C4-2B (cell line): ENCODE data around the gene SLC9A4.

Source experiments
- ZFX ChIP-seq: fragments of 450-650 bp; IDR thresholded peaks from 2 replicates; pipeline ENCODE4 v1.6.1; 2017
- TF ChIP-seq, protein P1 (sequence below): fragments of 450-650 bp; conservative IDR thresholded peaks from 2 replicates; pipeline ENCODE4 v1.5.1; 2017; ENCODE audit warnings: mild to moderate bottlenecking

DNA sequence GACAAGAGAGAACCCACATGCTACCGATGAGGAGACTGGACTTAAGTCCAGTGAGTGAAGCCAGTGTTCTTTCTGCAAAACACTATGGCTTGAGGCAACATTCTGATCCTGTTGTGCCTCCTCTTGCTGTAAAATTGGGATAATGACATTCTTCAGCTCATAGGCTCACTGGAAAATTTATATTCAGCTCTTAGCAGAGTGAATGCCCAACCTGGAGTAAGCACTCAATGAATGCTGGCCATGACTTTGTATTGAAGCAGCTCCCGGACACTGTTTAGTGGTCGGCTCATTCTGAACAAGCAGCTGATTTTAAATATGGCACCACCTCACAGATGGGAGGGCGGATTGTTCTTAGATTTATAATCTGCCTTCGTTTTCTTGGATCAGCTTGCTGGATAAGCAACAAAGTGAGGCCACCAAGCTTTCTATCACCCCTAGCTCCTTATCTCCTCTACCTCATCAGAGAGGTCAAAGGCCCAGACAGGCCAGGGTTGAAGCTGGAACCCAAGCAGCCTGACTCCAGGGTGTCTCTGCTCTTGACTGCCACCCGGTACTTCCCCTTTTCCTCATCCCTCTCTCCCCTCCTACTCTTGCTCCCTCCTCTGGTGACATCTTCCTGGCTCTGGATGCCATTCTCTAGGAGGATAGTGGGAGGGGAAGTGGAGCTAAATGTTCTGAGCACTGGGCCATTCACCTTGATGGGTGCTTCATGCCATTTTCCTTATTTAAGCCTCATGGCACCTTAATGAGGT, 11.5 kb downstream of the SLC9A4 start:
- TF ChIP-seq, protein P1, sequence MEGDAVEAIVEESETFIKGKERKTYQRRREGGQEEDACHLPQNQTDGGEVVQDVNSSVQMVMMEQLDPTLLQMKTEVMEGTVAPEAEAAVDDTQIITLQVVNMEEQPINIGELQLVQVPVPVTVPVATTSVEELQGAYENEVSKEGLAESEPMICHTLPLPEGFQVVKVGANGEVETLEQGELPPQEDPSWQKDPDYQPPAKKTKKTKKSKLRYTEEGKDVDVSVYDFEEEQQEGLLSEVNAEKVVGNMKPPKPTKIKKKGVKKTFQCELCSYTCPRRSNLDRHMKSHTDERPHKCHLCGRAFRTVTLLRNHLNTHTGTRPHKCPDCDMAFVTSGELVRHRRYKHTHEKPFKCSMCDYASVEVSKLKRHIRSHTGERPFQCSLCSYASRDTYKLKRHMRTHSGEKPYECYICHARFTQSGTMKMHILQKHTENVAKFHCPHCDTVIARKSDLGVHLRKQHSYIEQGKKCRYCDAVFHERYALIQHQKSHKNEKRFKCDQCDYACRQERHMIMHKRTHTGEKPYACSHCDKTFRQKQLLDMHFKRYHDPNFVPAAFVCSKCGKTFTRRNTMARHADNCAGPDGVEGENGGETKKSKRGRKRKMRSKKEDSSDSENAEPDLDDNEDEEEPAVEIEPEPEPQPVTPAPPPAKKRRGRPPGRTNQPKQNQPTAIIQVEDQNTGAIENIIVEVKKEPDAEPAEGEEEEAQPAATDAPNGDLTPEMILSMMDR, result no peak
- TF ChIP-seq ZFX, result no peak
